ENCODE data around the gene CDKN2AIPNL.

DNA sequence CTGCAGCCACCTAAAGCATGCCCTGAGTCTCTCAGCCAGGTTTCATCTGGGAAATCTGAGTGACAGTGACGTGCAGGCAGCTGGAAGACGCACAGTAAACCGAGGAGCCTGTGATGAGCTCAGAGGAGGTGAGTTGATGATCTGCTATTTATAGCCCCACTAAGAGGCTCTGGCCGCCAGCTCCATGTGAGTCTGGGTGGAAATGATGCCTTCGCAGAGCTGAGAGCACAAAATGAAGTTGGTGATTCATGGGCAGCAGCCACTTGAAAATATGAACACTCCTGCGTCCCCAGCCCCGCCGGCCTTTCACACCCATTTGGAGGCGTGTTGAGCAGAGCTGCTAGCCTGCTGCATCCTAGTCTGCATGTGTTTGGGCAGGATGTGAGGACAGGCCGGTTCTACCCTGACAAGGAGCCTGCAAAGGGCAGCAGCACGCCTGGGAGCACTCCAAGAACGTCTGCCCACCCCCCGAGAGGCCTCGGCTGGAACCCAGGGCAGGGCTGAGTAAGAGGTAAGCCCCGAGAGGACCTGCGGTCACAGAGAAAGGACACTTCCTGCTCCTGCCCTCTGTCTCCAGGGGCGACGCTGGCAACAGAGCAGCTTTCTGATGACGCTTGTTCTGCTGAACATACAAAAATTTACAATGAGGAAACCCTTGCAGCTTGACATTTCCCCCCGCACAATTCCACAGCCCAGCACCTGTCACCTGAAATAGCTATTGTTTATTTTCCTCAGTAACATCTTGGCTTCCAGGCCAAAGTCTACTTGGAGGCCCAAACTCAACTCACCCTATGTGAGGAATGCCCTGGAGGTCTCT is 25.1 kb upstream of the CDKN2AIPNL start:
- no peak for TF ChIP-seq CTCF (IDR thresholded peaks at IDR 0.05)
- no peak for TF ChIP-seq POLR2A (IDR thresholded peaks at IDR 0.05)

Data from esophagus squamous epithelium (tissue), 4 donors.